Right ventricle myocardium inferior (tissue), 1 donor: Measurements from ENCODE around the gene UBE2D4. TPM values are rescaled to one million over a fixed set of nuclear protein-coding genes. Genes with fewer than 3 reads are reported as not detected.
"Not testable (repeated sequence)": the region's sequence is repeated elsewhere in the genome, so short reads cannot be mapped to it uniquely, and the experiment has no call there.

Source experiments
- ATAC-seq: fragments of 200-7000 bp; cut with Tn5 transposase; one replicate; pipeline ENCODE4 v1.9.1; 2020; ENCODE audit warnings: mild to moderate bottlenecking, moderate library complexity
- DNase-seq: peaks from one replicate; pipeline ENCODE4 v3.0.0; 2021; ENCODE audit errors: missing footprints
- intact Hi-C: fragments of 100-400 bp; cut with DNase I; formaldehyde crosslinking; loops from one replicate; pipeline ENCODE4 v1.11.0; 2022
- total RNA-seq: library from RNA; stranded (reverse); fragmentation: NEBNext Ultra II Directional; extraction: Animal tissue kit (Norgen Biotek cat#: 25700); gene quantifications from one replicate; pipeline ENCODE4 v1.2.1, GENCODE V29; 2021
- donor health status: DM: no; HTN: yes; CAD: no; lungs with severe emphysema.

Gene UBE2D4
- total RNA-seq, 1 donor from 2014 or later, result 51.2 TPM

- ATAC-seq, result no peak
- intact Hi-C loops, result no loop called here
- DNase-seq, result no peak
These were observed 25.8 kb downstream of the UBE2D4 start for GRCh38 chr7:43952028-43952427.

GRCh38 chr7:43953071-43953470 is 26.8 kb downstream of the UBE2D4 start:
- intact Hi-C loops, result no loop called here
- ATAC-seq (no peak), DNase-seq (no peak)

- ATAC-seq (peak; percentile 56), DNase-seq (no peak)
- intact Hi-C loops, result no loop called here
These were observed 28.4 kb downstream of the UBE2D4 start for GRCh38 chr7:43954524-43955228.

- intact Hi-C loops, result no loop called here
- no peak for DNase-seq
- ATAC-seq, result no peak
These were observed 29.8 kb downstream of the UBE2D4 start for GRCh38 chr7:43956027-43956426.

- intact Hi-C loops, result no loop called here
- DNase-seq (no peak), ATAC-seq (no peak)
These were observed 34.7 kb downstream of the UBE2D4 start for GRCh38 chr7:43960933-43961332.

- ATAC-seq, intact Hi-C loops: not testable (repeated sequence)
These were observed 40.2 kb downstream of the UBE2D4 start for GRCh38 chr7:43966392-43966791.

GRCh38 chr7:43968172-43969040 is 42.2 kb downstream of the UBE2D4 start:
- DNase-seq, intact Hi-C loops, ATAC-seq: not testable (repeated sequence)

More at GRCh38 chr7:43966392-43966791, 40.2 kb downstream of the UBE2D4 start:
- DNase-seq, result not testable (repeated sequence)

GRCh38 chr7:43969586-43969985 is 43.4 kb downstream of the UBE2D4 start:
- DNase-seq, intact Hi-C loops, ATAC-seq: not testable (repeated sequence)

- intact Hi-C loops, ATAC-seq, DNase-seq: not testable (repeated sequence)
These were observed 44.5 kb downstream of the UBE2D4 start for GRCh38 chr7:43970698-43971097.

GRCh38 chr7:43974033-43974573 is 47.9 kb downstream of the UBE2D4 start:
- DNase-seq, ATAC-seq, intact Hi-C loops: not testable (repeated sequence)

- DNase-seq, ATAC-seq, intact Hi-C loops: not testable (repeated sequence)
These were observed 48.7 kb downstream of the UBE2D4 start for GRCh38 chr7:43974725-43975482.

GRCh38 chr7:43977525-43977924 is 51.3 kb downstream of the UBE2D4 start:
- ATAC-seq, result no peak
- intact Hi-C loops, result no loop called here

GRCh38 chr7:43978102-43978501 is 51.9 kb downstream of the UBE2D4 start:
- intact Hi-C loops, ATAC-seq: not testable (repeated sequence)

More at GRCh38 chr7:43977525-43977924, 51.3 kb downstream of the UBE2D4 start:
- DNase-seq, result no peak

GRCh38 chr7:43982848-43983247 is 56.6 kb downstream of the UBE2D4 start:
- DNase-seq, ATAC-seq, intact Hi-C loops: not testable (repeated sequence)

More at GRCh38 chr7:43978102-43978501, 51.9 kb downstream of the UBE2D4 start:
- DNase-seq, result not testable (repeated sequence)

GRCh38 chr7:43983736-43984135 is 57.5 kb downstream of the UBE2D4 start:
- DNase-seq, intact Hi-C loops, ATAC-seq: not testable (repeated sequence)

GRCh38 chr7:43985904-43986864 is 59.9 kb downstream of the UBE2D4 start:
- intact Hi-C loops, result not testable (repeated sequence)
- ATAC-seq (peak; percentile 78), DNase-seq (peak; percentile 83)

GRCh38 chr7:43987476-43987875 is 61.2 kb downstream of the UBE2D4 start:
- DNase-seq, ATAC-seq, intact Hi-C loops: not testable (repeated sequence)
